ENCODE data around the gene NQO2. TPM values are rescaled to one million over a fixed set of nuclear protein-coding genes. Genes with fewer than 3 reads are reported as not detected.

Gene NQO2
- total and polyA plus RNA-seq, 2 of the 13 experiments (the other 11 are each of a cell fraction or from before 2014, with no cell fraction given) = 32.2 to 56.5 TPM

- no peak for TF ChIP-seq CSRNP2 (CRISPR knock-in tag; conservative IDR thresholded peaks at IDR 0.05; ENCODE audit: low read depth)
- TF ChIP-seq SIN3B (IDR thresholded peaks at IDR 0.05; ENCODE audit: low read length) = no peak
- TF ChIP-seq PRDM15 (CRISPR knock-in tag; IDR thresholded peaks at IDR 0.05) = no peak
- no peak for TF ChIP-seq ADNP (CRISPR knock-in tag; IDR thresholded peaks at IDR 0.05)
- no peak for TF ChIP-seq THAP9 (CRISPR knock-in tag; IDR thresholded peaks at IDR 0.05; ENCODE audit: borderline replicate concordance)
- no peak for TF ChIP-seq JDP2 (CRISPR knock-in tag; IDR thresholded peaks at IDR 0.05; ENCODE audit: borderline replicate concordance)
- no peak for TF ChIP-seq ZNF136 (CRISPR knock-in tag; IDR thresholded peaks at IDR 0.05; ENCODE audit: low read depth)
- TF ChIP-seq YEATS2 (CRISPR knock-in tag; IDR thresholded peaks at IDR 0.05; ENCODE audit: borderline replicate concordance) = no peak
- TF ChIP-seq KDM6A (CRISPR knock-in tag; IDR thresholded peaks at IDR 0.05; ENCODE audit: low read depth) = no peak
- TF ChIP-seq ZNF720 (CRISPR knock-in tag; IDR thresholded peaks at IDR 0.05) = no peak
- TF ChIP-seq IKZF5 (CRISPR knock-in tag; IDR thresholded peaks at IDR 0.05) = no peak
- no peak for TF ChIP-seq ZNF235 (CRISPR knock-in tag; IDR thresholded peaks at IDR 0.05; ENCODE audit: borderline replicate concordance)
- no peak for TF ChIP-seq DNMT3B (CRISPR knock-in tag; conservative IDR thresholded peaks at IDR 0.05)
- TF ChIP-seq FOXK2 (IDR thresholded peaks at IDR 0.05) = no peak
- no peak for TF ChIP-seq DDIT3 (CRISPR knock-in tag; IDR thresholded peaks at IDR 0.05)
- no peak for TF ChIP-seq SKIL (CRISPR knock-in tag; IDR thresholded peaks at IDR 0.05; ENCODE audit: borderline replicate concordance)
- no peak for TF ChIP-seq RAD51 (IDR thresholded peaks at IDR 0.05; ENCODE audit: borderline replicate concordance)
- no peak for TF ChIP-seq HOXA5 (CRISPR knock-in tag; IDR thresholded peaks at IDR 0.05)
Measured at GRCh38 chr6:2970753-2971419, 28.8 kb upstream of the NQO2 start (continued).
